ENCODE data around the gene USP53.

Gene USP53

DNA sequence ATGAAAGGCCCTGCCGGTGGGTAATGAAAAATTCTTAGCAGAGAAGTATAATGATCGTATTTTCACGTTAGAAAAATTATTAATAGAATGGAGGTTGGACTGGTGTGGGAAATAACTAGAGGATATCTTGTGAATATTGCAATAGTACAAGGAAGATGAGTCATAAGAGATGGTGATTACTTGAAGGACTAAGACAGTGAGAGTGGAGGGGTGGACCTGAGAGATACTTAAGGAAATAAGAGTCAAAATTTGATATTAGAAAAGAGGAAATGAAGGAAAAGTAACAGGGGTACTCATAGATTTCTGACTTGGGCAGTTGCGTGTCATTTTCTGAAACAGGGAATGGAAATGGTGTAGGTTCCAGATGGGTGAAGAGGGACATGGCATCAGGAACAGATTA is 1.7 kb upstream of the USP53 start:
- Histone ChIP-seq H3K4me1 (ENCODE audit: control insufficient read depth, insufficient read depth, low read length) (no peaks in the 10 kb centered on the region), H3K4me3 (ENCODE audit: low read depth, low read length) (no peak overlapping the region), H3K9me3 (ENCODE audit: control insufficient read depth, insufficient read depth, low read depth, low read length) (no peaks in the 10 kb centered on the region), H3K27ac (ENCODE audit: extremely low read depth, low read depth, low read length) (no peak overlapping the region), H3K36me3 (ENCODE audit: control insufficient read depth in 2 of 2, insufficient read depth in 1 of 2, low read length in 2 of 2) (no peaks in the 10 kb centered on the region)
- ChIA-PET POLR2A (no interaction called here), CTCF (no interaction called here)
- no peak for TF ChIP-seq ZFP3 (tag by site-specific recombination; IDR thresholded peaks at IDR 0.05; ENCODE audit: low read depth)
- TF ChIP-seq PRDM1 (tag by site-specific recombination; IDR thresholded peaks at IDR 0.05) = peak; percentile 51; the same call in 1 of the 2 replicates

DNA sequence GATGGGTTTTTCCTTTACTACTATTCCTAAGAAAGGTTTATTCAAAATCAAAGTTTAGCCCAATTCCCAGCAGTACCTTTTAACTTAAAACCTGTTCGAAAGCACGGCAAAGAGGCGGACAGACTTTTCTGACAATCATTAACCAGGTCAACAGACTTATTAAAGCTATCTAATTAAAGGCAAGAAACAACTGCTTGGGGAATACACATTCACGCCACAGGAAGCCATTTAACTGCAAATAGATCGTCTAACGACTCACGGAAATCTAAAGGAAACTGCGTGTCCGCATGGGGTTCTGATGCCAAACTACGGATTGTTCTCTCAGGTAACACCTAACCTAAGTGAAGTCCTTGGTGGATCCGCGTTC is 663 bp upstream of the USP53 start:
- Histone ChIP-seq H3K4me1 (ENCODE audit: control insufficient read depth, insufficient read depth, low read length) (no peaks in the 10 kb centered on the region), H3K9me3 (ENCODE audit: control insufficient read depth, insufficient read depth, low read depth, low read length) (no peaks in the 10 kb centered on the region), H3K27ac (ENCODE audit: extremely low read depth, low read depth, low read length) (peak overlapping the region; percentile 45), H3K36me3 (ENCODE audit: control insufficient read depth in 2 of 2, insufficient read depth in 1 of 2, low read length in 2 of 2) (no peaks in the 10 kb centered on the region), H3K4me3 (ENCODE audit: low read depth, low read length) (peak overlapping the region; percentile 69)
- peak; percentile 28 for TF ChIP-seq ZNF335 (tag by site-specific recombination; conservative IDR thresholded peaks at IDR 0.05)
- no peak; the same call in 1 of the 2 replicates for TF ChIP-seq ZEB2 (tag by site-specific recombination; IDR thresholded peaks at IDR 0.05)
- TF ChIP-seq ZNF184 (tag by site-specific recombination; IDR thresholded peaks at IDR 0.05) = no peak
- no peak for TF ChIP-seq TCF7L2 (IDR thresholded peaks at IDR 0.05; ENCODE audit: borderline replicate concordance, low read depth, low read length)
- TF ChIP-seq ZNF394 (tag by site-specific recombination; IDR thresholded peaks at IDR 0.05; ENCODE audit: borderline replicate concordance) = 0 out of 2 replicates have a peak, but pooled peaks have one; percentile 21
- TF ChIP-seq ZFP37 (tag by site-specific recombination; IDR thresholded peaks at IDR 0.05) = peak; percentile 71
- POLR2A ChIA-PET = interaction anchor here (0.8 to 2.2 kb wide), 5 partner anchors 9 to 177 kb away, joined by 3 to 11 read pairs (median 3); no protein-coding TSS in a partner anchor
- CTCF ChIA-PET = interaction anchor here (0.6 to 2.3 kb wide), 5 partner anchors 10 to 1868 kb away, joined by 3 to 6 read pairs (median 4); no protein-coding TSS in a partner anchor

DNA sequence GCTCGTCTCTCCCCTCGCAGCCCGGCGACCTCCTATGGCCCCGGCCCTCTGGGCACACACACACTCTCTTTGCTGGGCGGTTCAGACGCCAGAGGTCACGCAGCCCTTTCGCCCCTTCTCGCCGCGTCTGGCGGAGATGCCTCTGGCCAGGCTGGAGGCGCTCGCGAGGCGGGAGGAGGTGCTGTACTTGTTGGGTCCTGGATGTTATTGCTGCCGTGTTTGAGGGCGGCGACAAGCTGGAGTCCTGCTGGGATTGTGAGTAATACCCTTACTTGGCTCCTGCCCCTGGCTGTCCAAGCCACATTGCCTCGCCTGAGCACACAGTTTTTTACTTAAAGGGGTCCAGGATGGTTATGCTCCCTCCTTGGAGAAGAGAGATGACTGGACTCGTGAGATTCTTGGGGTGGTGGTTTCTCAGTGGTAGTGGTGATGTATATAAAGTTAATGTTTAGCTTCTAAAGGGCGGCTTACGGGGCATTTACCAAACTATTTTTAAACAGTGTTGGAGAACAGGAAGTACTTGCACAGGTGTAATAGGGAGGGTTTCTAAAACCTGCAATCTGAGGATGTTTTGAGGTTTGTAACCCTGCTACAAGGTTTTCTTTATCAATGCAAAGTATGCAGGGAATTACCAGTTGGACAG is 572 bp downstream of the USP53 start:
- Histone ChIP-seq H3K4me1 (ENCODE audit: control insufficient read depth, insufficient read depth, low read length) (no peaks in the 10 kb centered on the region), H3K36me3 (ENCODE audit: control insufficient read depth in 2 of 2, insufficient read depth in 1 of 2, low read length in 2 of 2) (peaks cover 0 to 12% of the 10 kb centered on the region in 2 experiments; a peak in 1 of 3 replicates), H3K27ac (ENCODE audit: extremely low read depth, low read depth, low read length) (peak overlapping the region; percentile 78), H3K4me3 (ENCODE audit: low read depth, low read length) (peak overlapping the region; percentile 83), H3K9me3 (ENCODE audit: control insufficient read depth, insufficient read depth, low read depth, low read length) (no peaks in the 10 kb centered on the region)
- CTCF ChIA-PET = interaction anchor here (0.7 to 2.3 kb wide), 6 partner anchors 8 to 172 kb away, joined by 3 to 6 read pairs (median 4); no protein-coding TSS in a partner anchor
- POLR2A ChIA-PET = interaction anchor here (0.6 to 2.2 kb wide), 16 partner anchors 8 to 182 kb away, joined by 3 to 13 read pairs (median 3); a partner anchor contains a TSS
- TF ChIP-seq, protein P1, sequence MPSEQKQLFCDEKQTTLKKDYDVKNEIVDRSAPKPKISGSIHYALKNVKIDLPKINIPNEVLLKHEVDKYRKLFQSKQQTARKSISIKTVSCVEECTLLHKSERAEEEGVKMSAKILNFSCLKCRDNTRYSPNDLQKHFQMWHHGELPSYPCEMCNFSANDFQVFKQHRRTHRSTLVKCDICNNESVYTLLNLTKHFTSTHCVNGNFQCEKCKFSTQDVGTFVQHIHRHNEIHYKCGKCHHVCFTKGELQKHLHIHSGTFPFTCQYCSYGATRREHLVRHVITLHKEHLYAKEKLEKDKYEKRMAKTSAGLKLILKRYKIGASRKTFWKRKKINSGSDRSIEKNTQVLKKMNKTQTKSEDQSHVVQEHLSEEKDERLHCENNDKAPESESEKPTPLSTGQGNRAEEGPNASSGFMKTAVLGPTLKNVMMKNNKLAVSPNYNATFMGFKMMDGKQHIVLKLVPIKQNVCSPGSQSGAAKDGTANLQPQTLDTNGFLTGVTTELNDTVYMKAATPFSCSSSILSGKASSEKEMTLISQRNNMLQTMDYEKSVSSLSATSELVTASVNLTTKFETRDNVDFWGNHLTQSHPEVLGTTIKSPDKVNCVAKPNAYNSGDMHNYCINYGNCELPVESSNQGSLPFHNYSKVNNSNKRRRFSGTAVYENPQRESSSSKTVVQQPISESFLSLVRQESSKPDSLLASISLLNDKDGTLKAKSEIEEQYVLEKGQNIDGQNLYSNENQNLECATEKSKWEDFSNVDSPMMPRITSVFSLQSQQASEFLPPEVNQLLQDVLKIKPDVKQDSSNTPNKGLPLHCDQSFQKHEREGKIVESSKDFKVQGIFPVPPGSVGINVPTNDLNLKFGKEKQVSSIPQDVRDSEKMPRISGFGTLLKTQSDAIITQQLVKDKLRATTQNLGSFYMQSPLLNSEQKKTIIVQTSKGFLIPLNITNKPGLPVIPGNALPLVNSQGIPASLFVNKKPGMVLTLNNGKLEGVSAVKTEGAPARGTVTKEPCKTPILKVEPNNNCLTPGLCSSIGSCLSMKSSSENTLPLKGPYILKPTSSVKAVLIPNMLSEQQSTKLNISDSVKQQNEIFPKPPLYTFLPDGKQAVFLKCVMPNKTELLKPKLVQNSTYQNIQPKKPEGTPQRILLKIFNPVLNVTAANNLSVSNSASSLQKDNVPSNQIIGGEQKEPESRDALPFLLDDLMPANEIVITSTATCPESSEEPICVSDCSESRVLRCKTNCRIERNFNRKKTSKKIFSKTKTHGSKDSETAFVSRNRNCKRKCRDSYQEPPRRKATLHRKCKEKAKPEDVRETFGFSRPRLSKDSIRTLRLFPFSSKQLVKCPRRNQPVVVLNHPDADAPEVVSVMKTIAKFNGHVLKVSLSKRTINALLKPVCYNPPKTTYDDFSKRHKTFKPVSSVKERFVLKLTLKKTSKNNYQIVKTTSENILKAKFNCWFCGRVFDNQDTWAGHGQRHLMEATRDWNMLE (tag by site-specific recombination; conservative IDR thresholded peaks at IDR 0.05; ENCODE audit: low read depth) = no peak
- TF ChIP-seq ZNF473 (tag by site-specific recombination; IDR thresholded peaks at IDR 0.05) (no peak), ZNF404 (tag by site-specific recombination; IDR thresholded peaks at IDR 0.05) (no peak), HOXC10 (CRISPR knock-in tag; IDR thresholded peaks at IDR 0.05) (no peak), SCRT2 (tag by site-specific recombination; IDR thresholded peaks at IDR 0.05) (no peak), ZNF2 (tag by site-specific recombination; IDR thresholded peaks at IDR 0.05) (peak; percentile 81; the same call in 1 of the 2 replicates), GLIS2 (tag by site-specific recombination; IDR thresholded peaks at IDR 0.05) (no peak; the same call in none of the 2 replicates), ZNF548 (tag by site-specific recombination; IDR thresholded peaks at IDR 0.05) (no peak), ZNF677 (tag by site-specific recombination; IDR thresholded peaks at IDR 0.05) (no peak), MYNN (tag by site-specific recombination; IDR thresholded peaks at IDR 0.05; ENCODE audit: borderline replicate concordance) (no peak)
- TF ChIP-seq, protein P2, sequence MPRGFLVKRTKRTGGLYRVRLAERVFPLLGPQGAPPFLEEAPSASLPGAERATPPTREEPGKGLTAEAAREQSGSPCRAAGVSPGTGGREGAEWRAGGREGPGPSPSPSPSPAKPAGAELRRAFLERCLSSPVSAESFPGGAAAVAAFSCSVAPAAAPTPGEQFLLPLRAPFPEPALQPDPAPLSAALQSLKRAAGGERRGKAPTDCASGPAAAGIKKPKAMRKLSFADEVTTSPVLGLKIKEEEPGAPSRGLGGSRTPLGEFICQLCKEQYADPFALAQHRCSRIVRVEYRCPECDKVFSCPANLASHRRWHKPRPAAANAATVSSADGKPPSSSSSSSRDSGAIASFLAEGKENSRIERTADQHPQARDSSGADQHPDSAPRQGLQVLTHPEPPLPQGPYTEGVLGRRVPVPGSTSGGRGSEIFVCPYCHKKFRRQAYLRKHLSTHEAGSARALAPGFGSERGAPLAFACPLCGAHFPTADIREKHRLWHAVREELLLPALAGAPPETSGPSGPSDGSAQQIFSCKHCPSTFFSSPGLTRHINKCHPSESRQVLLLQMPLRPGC (tag by site-specific recombination; IDR thresholded peaks at IDR 0.05) = no peak
- TF ChIP-seq, protein P3, sequence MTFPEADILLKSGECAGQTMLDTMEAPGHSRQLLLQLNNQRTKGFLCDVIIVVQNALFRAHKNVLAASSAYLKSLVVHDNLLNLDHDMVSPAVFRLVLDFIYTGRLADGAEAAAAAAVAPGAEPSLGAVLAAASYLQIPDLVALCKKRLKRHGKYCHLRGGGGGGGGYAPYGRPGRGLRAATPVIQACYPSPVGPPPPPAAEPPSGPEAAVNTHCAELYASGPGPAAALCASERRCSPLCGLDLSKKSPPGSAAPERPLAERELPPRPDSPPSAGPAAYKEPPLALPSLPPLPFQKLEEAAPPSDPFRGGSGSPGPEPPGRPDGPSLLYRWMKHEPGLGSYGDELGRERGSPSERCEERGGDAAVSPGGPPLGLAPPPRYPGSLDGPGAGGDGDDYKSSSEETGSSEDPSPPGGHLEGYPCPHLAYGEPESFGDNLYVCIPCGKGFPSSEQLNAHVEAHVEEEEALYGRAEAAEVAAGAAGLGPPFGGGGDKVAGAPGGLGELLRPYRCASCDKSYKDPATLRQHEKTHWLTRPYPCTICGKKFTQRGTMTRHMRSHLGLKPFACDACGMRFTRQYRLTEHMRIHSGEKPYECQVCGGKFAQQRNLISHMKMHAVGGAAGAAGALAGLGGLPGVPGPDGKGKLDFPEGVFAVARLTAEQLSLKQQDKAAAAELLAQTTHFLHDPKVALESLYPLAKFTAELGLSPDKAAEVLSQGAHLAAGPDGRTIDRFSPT (tag by site-specific recombination; IDR thresholded peaks at IDR 0.05) = peak; percentile 68
- TF ChIP-seq, protein P4, sequence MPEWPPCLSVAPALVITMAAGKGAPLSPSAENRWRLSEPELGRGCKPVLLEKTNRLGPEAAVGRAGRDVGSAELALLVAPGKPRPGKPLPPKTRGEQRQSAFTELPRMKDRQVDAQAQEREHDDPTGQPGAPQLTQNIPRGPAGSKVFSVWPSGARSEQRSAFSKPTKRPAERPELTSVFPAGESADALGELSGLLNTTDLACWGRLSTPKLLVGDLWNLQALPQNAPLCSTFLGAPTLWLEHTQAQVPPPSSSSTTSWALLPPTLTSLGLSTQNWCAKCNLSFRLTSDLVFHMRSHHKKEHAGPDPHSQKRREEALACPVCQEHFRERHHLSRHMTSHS (tag by site-specific recombination; IDR thresholded peaks at IDR 0.05) = no peak
